GM12878 (cell line): ENCODE measurements around the gene CSF3. TPM values are rescaled to one million over a fixed set of nuclear protein-coding genes. Genes with fewer than 3 reads are reported as not detected.

Source experiments
- ATAC-seq: fragments of 200-7000 bp; cut with Tn5 transposase; 3 replicates; pipeline ENCODE4 v1.9.1; 2020; ENCODE audit warnings: mild to moderate bottlenecking, moderate library complexity
- BruUV-seq: library from RNA; stranded (reverse); fragments of 400-500 nt; replicated peaks from 2 replicates; lab custom pipeline; 2021; lab: Mats Ljungman, UMichigan
- CTCF ChIA-PET: fragments of 300-600 bp; sonication (Branson Sonifier 250); formaldehyde crosslinking; extraction: SDS; loops from one replicate; lab custom pipeline; 2021; ENCODE audit warnings: inconsistent platforms; lab: Yijun Ruan, JAX
- POLR2A ChIA-PET: fragments of 350-600 bp; formaldehyde crosslinking; extraction: SDS; loops from one replicate; lab custom pipeline; 2021; ENCODE audit warnings: inconsistent platforms; lab: Charles Lee
- RAD21 ChIA-PET: fragments of 300-600 bp; sonication (Branson Sonifier 250); formaldehyde crosslinking; loops from one replicate; lab custom pipeline; 2023; ENCODE audit warnings: antibody characterized with exemption; ENCODE audit not compliant: unreplicated experiment; lab: Charles Lee
- SMC1A ChIA-PET: fragments of 300-600 bp; sonication (Branson Sonifier 250); formaldehyde crosslinking; loops from one replicate; lab custom pipeline; 2023; ENCODE audit not compliant: unreplicated experiment, uncharacterized antibody; lab: Charles Lee
- DNase-seq: peaks from one replicate; pipeline ENCODE4 v3.0.0-alpha.2; 2011; ENCODE audit warnings: low read depth, low spot score
- FAIRE-seq: peaks from 3 replicates; lab custom pipeline; 2011; peaks lifted over from hg19 to GRCh38; lab: Jason Lieb, UNC
- H2AFZ ChIP-seq: 2 replicates; pipeline ENCODE4 v1.6.0; 2011; ENCODE audit warnings: low read depth, low read length, control low read depth; ENCODE audit not compliant: control insufficient read depth
- H3K27ac ChIP-seq: 2 replicates; pipeline ENCODE4 v1.5.1; 2011; ENCODE audit warnings: control low read depth; ENCODE audit not compliant: control insufficient read depth, insufficient read depth
- H3K27me3 ChIP-seq, 2 experiments: replicated peaks in 1 of 2; 2 replicates each; pipeline versions ENCODE4 v1.6.0 to v1.6.1; 2011; ENCODE audit warnings: low read length in 1 of 2; ENCODE audit not compliant: control insufficient read depth in 2 of 2, insufficient read depth in 2 of 2
- H3K36me3 ChIP-seq, 2 experiments: 2 replicates each; pipeline ENCODE4 v1.5.1; 2011; ENCODE audit warnings: low read length in 1 of 2; ENCODE audit not compliant: control insufficient read depth in 2 of 2, insufficient read depth in 2 of 2
- H3K4me1 ChIP-seq: 2 replicates; pipeline ENCODE4 v1.6.1; 2011; ENCODE audit warnings: mild to moderate bottlenecking, low read length, moderate library complexity, mixed read lengths; ENCODE audit not compliant: control insufficient read depth, insufficient read depth
- H3K4me2 ChIP-seq: 2 replicates; pipeline ENCODE4 v1.6.0; 2011; ENCODE audit warnings: control low read depth; ENCODE audit not compliant: control insufficient read depth, insufficient read depth
- H3K4me3 ChIP-seq: fragments of 200-600 bp; sonication (generic); 2 replicates; pipeline ENCODE4 v1.5.1; 2016
- H3K79me2 ChIP-seq: 2 replicates; pipeline ENCODE4 v1.6.0; 2011; ENCODE audit warnings: low read length; ENCODE audit not compliant: control insufficient read depth, insufficient read depth
- H3K9ac ChIP-seq: 2 replicates; pipeline ENCODE4 v1.8.0; 2011; ENCODE audit warnings: low read length, control low read depth, mixed read lengths; ENCODE audit not compliant: control insufficient read depth, insufficient read depth
- H3K9me3 ChIP-seq: replicated peaks from 3 replicates; pipeline ENCODE4 v1.5.1; 2011; ENCODE audit warnings: mild to moderate bottlenecking, low read length; ENCODE audit not compliant: control insufficient read depth, insufficient read depth
- H4K20me1 ChIP-seq: 2 replicates; pipeline ENCODE4 v1.6.0; 2011; ENCODE audit not compliant: control insufficient read depth, insufficient read depth
- ASH2L ChIP-seq: fragments of 300-600, 200-600 bp; sonication (generic); IDR thresholded peaks from 2 replicates; pipeline ENCODE4 v1.6.1; 2017; ENCODE audit warnings: low read depth, mild to moderate bottlenecking, borderline replicate concordance
- BACH1 ChIP-seq: fragments of 450-650 bp; IDR thresholded peaks from 2 replicates; pipeline ENCODE4 v1.6.1; 2017; ENCODE audit warnings: mild to moderate bottlenecking, borderline replicate concordance
- CREB1 ChIP-seq: IDR thresholded peaks from 2 replicates; pipeline ENCODE4 v1.6.1; 2012; ENCODE audit warnings: low read depth, mild to moderate bottlenecking, inconsistent platforms
- ETV6 ChIP-seq, 2 experiments: fragments of 450-650 bp in 1 of 2; IDR thresholded peaks in 1 of 2; conservative IDR thresholded peaks in 1 of 2; 2 replicates each; pipeline ENCODE4 v1.6.1; 2014; ENCODE audit warnings: antibody characterized with exemption in 1 of 2, borderline replicate concordance in 1 of 2, low read depth in 1 of 2, mild to moderate bottlenecking in 1 of 2, moderate library complexity in 1 of 2
- HDAC2 ChIP-seq: fragments of 200-600 bp; sonication (generic); IDR thresholded peaks from 2 replicates; pipeline ENCODE4 v1.6.1; 2017
- KLF5 ChIP-seq: fragments of 450-650 bp; IDR thresholded peaks from 2 replicates; pipeline ENCODE4 v1.6.1; 2014; ENCODE audit warnings: mild to moderate bottlenecking; ENCODE audit not compliant: partially characterized antibody
- NFXL1 ChIP-seq: fragments of 450-650 bp; IDR thresholded peaks from 2 replicates; pipeline ENCODE4 v1.6.1; 2017; ENCODE audit warnings: antibody characterized with exemption, mild to moderate bottlenecking, borderline replicate concordance
- SMC3 ChIP-seq: IDR thresholded peaks from 2 replicates; pipeline ENCODE4 v1.6.1; 2011; ENCODE audit warnings: low read length, improper control_type of control experiment, borderline replicate concordance
- SP1 ChIP-seq: IDR thresholded peaks from one replicate; pipeline ENCODE4 v1.6.1; 2011; ENCODE audit warnings: low read depth, low read length
- ZNF384 ChIP-seq: IDR thresholded peaks from 2 replicates; pipeline ENCODE4 v1.6.1; 2012; ENCODE audit warnings: low read depth, mild to moderate bottlenecking, low read length, improper control_type of control experiment, borderline replicate concordance
- WGBS: methylation state at CpG from one replicate; pipeline ENCODE4 v1.1.6; 2016; ENCODE audit warnings: low lambda C conversion rate; ENCODE audit not compliant: insufficient replicate concordance, insufficient coverage; ENCODE audit errors: missing lambda C conversion rate; 5-methylcytosine and 5-hydroxymethylcytosine counted together
- in situ Hi-C: fragments of 300-500 bp; cut with MboI; formaldehyde crosslinking; loops from 9 replicates; pipeline ENCODE4 v1.14.3; 2018; ENCODE audit warnings: mixed read lengths
- intact Hi-C: fragments of 100-400 bp; cut with micrococcal nuclease; formaldehyde crosslinking; loops from one replicate; pipeline ENCODE4 v1.14.2; 2022; ENCODE audit not compliant: unreplicated experiment
- polyA plus RNA-seq, 11 experiments: library from polyadenylated mRNA; depleted of rRNA in 4 of 11; unstranded in 6 of 11; stranded (reverse) in 5 of 11; fragments of >200 nt; fragmentation: Nextera tagmentation in 4 of 11; fragmentation: Illumina TruSeq in 1 of 11; extraction: Ambion mirVana in 4 of 11; extraction: Trizol in 1 of 11; gene quantifications; 1 replicate in 1 of 11; 2 replicates in 10 of 11; pipeline versions ENCODE4 v1.2.1 to v1.2.3, GENCODE V29; 2011 to 2016; ENCODE audit warnings: inconsistent platforms in 2 of 11, missing spikeins in 2 of 11, low read depth in 1 of 11
- total RNA-seq, 4 experiments: library from RNA; depleted of rRNA in 3 of 4; stranded (reverse); fragments of >200 nt in 3 of 4; fragmentation: Illumina TruSeq in 1 of 4; extraction: Trizol in 1 of 4; gene quantifications; 2 replicates each; pipeline versions ENCODE4 v1.2.1 to v1.2.3, GENCODE V29; 2013 to 2021
- TF ChIP-seq, protein P1 (sequence below): fragments of 450-650 bp; formaldehyde crosslinking; IDR thresholded peaks from 2 replicates; pipeline ENCODE4 v1.5.0; 2022; ENCODE audit warnings: mild to moderate bottlenecking, missing genetic modification characterization
- TF ChIP-seq, protein P2 (sequence below): IDR thresholded peaks from 2 replicates; pipeline ENCODE4 v1.6.1; 2012; ENCODE audit warnings: low read depth, low read length, improper control_type of control experiment

The CSF3 gene
- total and polyA plus RNA-seq, 10 of the 15 experiments (the other 5 are each of a cell fraction or from before 2014, with no cell fraction given): 0.09 to 0.28 (median 0.12) TPM; not detected in 5

DNA sequence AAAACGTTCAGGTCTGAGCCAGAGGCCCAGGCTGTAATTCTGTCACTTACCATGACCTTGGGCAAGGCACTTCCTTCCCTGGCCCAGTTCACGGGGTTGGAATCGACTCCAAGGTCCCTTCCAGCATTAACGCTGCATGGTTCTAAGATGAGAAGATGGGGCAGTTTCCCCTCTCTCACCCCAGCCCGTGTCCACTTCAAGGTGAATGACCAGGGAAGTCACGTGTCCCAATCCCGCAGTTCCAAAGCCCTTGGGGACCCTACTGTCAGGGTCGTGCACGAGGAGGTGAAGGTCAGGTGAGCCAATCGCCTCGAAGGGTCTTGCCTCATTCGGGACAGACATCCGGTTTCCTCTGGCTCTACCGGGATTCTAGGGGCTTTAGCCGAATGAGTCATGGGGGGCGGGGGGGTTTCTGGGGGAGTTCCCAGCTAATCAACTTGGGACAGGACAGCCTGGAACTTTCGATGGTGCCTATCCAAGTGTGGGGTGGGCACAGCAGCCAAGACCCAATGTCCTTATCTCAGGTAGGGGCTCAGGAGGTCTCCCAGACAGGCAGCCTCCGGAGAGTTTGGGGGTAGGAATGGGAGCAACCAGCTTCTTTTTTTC, 762 bp upstream of the CSF3 start:
- DNase-seq (no peak), FAIRE-seq (no peak), ATAC-seq (no peak)
- H4K20me1 ChIP-seq: no peaks in the 10 kb centered on the region
- H3K27ac ChIP-seq: no peak overlapping the region
- 25% methylated on average over 18 of the region's 18 CpGs for WGBS
- CTCF ChIA-PET: interaction anchor here (0.5 to 5.9 kb wide), 18 partner anchors 13 to 280 kb away, joined by 3 to 58 read pairs (median 6); partner anchors contain the start of gene CDC6
- H3K9me3 ChIP-seq: no peaks in the 10 kb centered on the region
- no peak overlapping the region for H3K9ac ChIP-seq
- intact Hi-C loops: loop anchor here (5.0 kb wide), 1 partner anchor 153 kb away; no protein-coding TSS in a partner anchor
- POLR2A ChIA-PET: interaction anchor here (1.2 to 1.8 kb wide), 3 partner anchors 13 to 98 kb away, joined by 3 to 4 read pairs (median 4); no protein-coding TSS in a partner anchor
- peaks cover 8% of the 10 kb centered on the region for H3K4me1 ChIP-seq
- no peaks in the 10 kb centered on the region for H3K79me2 ChIP-seq
- in situ Hi-C loops: loop anchor here (5.0 to 25.0 kb wide), 2 partner anchors 148 to 273 kb away; partner anchors contain the start of gene CDC6
- H3K4me2 ChIP-seq: 0 out of 2 replicates have a peak overlapping the region, but pooled peaks have one; percentile 10
- SMC1A ChIA-PET: interaction anchor here (1.2 to 5.1 kb wide), 6 partner anchors 12 to 280 kb away, joined by 3 to 50 read pairs (median 8); no protein-coding TSS in a partner anchor
- H2AFZ ChIP-seq: no peak overlapping the region
- H3K4me3 ChIP-seq: no peak overlapping the region
- BruUV-seq: no TSS peak
- RAD21 ChIA-PET: interaction anchor here (0.7 to 5.4 kb wide), 7 partner anchors 61 to 154 kb away, joined by 3 to 52 read pairs (median 7); partner anchors contain the start of gene NR1D1
- H3K27me3 ChIP-seq: no peaks in the 10 kb centered on the region
- TF ChIP-seq ZNF384: no peak
- TF ChIP-seq HDAC2: no peak
- no peak for TF ChIP-seq KLF5
- no peak for TF ChIP-seq SMC3
- no peak for TF ChIP-seq CREB1
- no peak for TF ChIP-seq SP1
- TF ChIP-seq, protein P1, sequence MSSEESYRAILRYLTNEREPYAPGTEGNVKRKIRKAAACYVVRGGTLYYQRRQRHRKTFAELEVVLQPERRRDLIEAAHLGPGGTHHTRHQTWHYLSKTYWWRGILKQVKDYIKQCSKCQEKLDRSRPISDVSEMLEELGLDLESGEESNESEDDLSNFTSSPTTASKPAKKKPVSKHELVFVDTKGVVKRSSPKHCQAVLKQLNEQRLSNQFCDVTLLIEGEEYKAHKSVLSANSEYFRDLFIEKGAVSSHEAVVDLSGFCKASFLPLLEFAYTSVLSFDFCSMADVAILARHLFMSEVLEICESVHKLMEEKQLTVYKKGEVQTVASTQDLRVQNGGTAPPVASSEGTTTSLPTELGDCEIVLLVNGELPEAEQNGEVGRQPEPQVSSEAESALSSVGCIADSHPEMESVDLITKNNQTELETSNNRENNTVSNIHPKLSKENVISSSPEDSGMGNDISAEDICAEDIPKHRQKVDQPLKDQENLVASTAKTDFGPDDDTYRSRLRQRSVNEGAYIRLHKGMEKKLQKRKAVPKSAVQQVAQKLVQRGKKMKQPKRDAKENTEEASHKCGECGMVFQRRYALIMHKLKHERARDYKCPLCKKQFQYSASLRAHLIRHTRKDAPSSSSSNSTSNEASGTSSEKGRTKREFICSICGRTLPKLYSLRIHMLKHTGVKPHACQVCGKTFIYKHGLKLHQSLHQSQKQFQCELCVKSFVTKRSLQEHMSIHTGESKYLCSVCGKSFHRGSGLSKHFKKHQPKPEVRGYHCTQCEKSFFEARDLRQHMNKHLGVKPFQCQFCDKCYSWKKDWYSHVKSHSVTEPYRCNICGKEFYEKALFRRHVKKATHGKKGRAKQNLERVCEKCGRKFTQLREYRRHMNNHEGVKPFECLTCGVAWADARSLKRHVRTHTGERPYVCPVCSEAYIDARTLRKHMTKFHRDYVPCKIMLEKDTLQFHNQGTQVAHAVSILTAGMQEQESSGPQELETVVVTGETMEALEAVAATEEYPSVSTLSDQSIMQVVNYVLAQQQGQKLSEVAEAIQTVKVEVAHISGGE (CRISPR knock-in tag): no peak
- TF ChIP-seq, protein P2, sequence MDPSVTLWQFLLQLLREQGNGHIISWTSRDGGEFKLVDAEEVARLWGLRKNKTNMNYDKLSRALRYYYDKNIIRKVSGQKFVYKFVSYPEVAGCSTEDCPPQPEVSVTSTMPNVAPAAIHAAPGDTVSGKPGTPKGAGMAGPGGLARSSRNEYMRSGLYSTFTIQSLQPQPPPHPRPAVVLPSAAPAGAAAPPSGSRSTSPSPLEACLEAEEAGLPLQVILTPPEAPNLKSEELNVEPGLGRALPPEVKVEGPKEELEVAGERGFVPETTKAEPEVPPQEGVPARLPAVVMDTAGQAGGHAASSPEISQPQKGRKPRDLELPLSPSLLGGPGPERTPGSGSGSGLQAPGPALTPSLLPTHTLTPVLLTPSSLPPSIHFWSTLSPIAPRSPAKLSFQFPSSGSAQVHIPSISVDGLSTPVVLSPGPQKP: no peak
- TF ChIP-seq BACH1: no peak
- no peak for TF ChIP-seq ETV6 (conservative IDR thresholded peaks at IDR 0.05 in 1 of 2, IDR thresholded peaks at IDR 0.05 in 1 of 2; ENCODE audit: borderline replicate concordance in 1 of 2, low read depth in 1 of 2)
- TF ChIP-seq ASH2L: no peak
- no peak for TF ChIP-seq NFXL1
- TF ChIP-seq, all 136 proteins: peak for 0
- H3K36me3 ChIP-seq: peaks cover under 1 to 4% of the 10 kb centered on the region in 2 experiments; a peak in 1 of 4 replicates
